Cerebellar cortex (tissue), 1 donor: ENCODE measurements around the gene R3HDML.
"Not testable (repeated sequence)": the region's sequence is repeated elsewhere in the genome, so short reads cannot be mapped to it uniquely, and the experiment has no call there.

Experiments used
- DNase-seq: peaks from one replicate; pipeline ENCODE4 v3.0.0-alpha.2; 2015; ENCODE audit warnings: low spot score

Gene R3HDML

DNA sequence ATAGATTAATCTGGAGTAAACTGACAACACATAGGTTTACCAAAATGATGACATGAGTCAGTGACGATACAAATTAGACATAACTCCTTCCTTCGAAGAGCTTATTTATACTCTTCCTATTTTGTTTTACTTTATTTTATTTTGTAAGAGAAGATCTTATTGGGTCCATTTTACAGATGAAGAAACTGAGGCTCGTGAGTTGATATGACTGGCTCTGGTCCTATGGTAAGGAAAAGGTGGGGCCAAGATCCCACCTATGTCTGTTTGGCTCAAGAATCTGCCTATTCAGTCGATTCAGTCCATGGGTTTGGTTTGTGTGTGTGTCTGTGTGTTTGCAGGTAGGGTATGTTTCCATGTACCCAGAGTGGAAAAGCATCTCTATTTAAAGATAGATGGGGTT is 8.4 kb upstream of the R3HDML start:
- no peak for DNase-seq

DNA sequence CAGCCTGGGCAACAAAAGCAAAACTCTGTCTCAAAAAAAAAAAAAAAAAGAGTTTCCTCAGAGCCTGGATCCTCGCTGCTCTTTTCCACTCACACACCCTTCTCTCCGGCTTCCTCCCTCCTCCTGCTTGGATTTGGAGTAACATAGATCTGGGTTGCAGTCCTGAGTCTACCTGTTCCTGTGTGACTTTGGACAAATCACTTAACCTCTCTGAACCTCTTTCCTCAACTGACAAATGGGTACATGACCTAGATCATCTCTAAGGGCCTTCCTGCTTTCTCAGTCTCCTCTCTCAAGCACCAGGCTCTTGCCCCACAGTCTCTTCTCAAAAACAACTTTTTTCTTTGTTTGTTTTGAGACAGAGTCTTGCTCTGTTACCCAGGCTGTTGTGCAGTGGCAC is 5.6 kb upstream of the R3HDML start:
- no peak for DNase-seq

DNA sequence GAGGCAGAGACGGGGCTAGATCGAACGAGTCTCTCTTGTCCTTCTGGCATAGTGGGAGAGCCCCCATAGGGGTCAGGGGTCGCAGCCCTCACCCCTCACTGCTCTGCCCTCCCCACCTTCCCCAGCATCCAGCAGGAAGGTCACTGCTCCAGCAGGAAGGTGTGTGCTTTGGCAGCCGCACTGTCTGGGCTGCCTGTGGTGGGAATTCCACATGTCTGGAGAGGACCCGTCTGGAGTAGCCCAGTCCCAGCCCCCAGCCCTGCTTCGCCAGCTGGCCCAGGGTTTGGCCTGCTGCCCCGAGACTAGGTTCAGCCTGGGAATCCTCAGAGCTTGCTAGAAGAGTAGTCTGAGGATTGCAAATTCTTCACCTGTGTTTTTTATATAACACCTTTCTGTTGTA is 2.5 kb upstream of the R3HDML start:
- no peak for DNase-seq

DNA sequence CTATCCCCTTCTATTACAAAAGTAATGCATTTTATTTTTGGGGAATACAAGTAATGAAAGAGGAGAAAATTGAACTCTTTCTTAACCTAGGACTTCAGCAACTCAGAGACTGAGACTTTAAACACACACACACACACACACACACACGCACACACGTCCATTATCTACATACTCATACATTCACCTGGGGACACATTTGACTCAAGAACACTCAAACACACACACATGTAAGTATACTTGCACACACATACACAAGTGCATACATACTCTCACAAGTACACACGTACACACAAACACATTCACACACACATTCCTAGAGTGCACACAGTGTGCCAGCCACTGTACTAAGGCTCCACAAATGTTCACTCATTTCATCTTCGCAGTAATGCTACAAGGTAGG is 2.1 kb upstream of the R3HDML start:
- DNase-seq = no peak

DNA sequence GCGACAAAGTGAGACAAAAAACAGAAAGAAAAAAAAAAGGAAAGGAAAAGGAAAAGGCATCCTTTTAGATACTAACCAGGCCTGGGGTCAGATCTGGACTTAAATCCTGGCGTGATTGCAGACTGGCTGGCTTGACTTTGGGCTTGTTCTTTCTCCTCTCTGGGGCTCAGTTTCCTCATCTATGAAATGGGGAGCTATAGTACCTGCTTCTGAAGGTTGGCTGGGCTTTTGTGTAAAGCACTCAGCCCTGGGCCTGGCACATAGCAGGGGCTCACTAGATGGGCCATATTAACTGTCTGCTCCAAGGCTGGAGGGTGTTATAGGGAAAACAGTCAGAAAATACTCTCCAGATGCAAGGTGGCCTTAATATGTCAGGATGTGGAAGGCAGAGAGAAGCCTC is 1.2 kb upstream of the R3HDML start:
- no peak for DNase-seq

DNA sequence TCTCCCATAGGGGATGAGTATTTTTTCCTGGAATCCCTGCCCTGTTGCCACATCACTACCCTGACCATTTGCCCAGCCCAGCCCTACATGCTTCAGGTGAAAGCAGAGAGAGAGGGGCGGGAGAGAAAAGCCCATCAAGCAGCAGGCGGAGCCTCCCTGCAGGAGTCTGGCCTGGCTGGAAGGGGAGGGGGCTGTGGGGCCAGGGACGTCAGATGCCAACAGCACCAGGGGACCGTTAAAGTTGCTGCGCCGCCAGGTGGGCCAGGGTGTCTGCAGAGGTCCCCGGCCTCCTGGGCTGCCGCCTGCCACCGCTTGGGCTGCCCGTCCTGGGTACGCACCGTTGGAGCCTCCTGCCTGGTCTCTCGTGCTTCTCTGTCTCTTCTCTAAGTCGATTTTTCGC is 757 bp upstream of the R3HDML start:
- DNase-seq = no peak

DNA sequence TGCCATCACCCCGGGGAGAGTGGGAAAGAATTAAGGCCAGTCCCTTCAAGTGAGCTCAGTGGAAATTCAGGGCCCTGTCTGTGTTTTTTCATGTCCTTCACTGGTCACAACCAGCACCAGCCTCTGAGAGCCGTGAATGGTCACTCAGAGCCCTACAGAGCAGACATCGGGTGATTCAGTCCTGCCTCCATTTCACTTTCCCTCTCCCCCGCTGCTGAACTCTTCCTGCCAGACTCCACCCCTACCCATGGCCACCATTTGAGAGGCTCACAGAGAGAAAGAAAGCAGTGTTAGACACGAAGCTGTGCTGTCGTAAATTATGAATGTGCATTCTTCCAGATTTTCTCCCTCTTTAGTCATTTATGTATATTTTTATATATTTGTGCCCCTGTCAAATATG is 5.4 kb downstream of the R3HDML start:
- DNase-seq = no peak

DNA sequence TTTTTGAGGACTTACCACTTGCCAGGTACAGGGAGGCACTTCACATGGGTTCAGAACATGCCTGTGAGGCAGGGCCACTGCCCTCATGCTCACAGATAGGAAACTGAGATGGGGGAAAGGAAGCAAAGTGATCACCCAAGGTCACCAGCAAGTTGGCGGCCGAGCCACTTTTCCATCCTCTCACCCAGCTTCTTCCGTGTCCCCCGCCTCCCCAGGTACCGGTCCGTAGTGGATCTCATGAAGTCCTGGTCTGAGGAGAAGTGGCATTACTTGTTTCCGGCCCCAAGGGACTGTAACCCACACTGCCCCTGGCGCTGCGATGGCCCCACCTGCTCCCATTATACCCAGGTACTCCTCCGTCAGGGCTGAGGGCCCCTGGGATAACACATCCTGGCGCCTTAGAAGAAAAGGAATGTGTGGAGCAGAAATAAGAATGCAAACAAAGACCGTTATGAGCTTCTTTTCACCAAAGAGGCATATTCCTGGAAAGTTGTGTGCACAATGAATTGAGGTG is 6.4 kb downstream of the R3HDML start:
- DNase-seq = no peak

DNA sequence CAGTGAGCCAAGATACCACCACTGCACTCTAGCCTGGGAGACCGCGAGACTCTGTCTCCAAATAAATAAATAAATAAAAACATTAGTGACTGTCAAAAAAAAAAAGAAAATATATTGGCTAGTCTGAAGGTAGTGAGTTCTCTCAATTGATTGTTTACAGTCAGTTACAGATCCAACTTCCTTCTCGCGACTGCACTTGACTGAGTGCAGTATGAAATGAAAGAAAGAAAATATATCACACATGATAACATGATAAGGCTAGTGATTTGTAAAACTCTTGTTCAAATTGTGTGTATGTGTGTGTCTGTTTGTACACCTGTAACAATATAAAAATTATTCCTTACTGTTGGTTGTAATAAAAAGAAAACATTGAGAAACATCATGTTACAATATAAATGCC is 7.9 kb downstream of the R3HDML start:
- DNase-seq = no peak

DNA sequence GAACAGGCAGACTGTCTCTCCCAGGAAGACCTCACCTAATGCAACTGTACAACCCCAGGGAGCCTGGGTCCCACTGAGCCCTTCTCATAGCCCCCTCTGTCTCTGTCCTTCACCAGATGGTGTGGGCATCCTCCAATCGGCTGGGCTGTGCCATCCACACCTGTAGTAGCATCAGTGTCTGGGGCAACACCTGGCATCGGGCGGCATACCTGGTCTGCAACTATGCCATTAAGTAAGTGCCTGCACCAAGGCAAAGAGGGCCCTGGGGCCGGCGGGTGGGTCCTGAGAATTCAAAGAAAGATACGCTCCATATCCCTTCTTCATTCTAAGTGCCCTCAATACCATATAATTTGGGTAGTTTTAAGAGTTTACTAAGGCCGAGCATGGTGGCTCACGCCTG is 8.3 kb downstream of the R3HDML start:
- no peak for DNase-seq

DNA sequence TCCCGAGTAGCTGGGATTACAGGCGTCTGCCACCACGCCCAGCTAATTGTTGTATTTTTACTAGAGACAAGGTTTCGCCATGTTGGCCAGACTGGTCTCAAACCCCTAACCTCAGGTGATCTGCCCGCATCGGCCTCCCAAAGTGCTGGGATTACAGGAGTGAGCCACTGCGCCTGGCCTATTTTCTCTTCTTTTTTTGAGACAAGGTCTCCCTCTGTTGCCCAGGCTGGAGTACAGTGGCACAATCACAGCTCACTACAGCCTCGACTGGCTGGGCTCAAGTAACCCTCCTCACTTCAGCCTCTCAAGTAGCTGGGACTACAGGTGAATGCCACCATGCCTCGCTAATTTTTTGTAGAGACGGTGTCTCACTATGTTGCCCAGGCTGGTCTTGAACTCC is 9.1 kb downstream of the R3HDML start:
- not testable (repeated sequence) for DNase-seq

DNA sequence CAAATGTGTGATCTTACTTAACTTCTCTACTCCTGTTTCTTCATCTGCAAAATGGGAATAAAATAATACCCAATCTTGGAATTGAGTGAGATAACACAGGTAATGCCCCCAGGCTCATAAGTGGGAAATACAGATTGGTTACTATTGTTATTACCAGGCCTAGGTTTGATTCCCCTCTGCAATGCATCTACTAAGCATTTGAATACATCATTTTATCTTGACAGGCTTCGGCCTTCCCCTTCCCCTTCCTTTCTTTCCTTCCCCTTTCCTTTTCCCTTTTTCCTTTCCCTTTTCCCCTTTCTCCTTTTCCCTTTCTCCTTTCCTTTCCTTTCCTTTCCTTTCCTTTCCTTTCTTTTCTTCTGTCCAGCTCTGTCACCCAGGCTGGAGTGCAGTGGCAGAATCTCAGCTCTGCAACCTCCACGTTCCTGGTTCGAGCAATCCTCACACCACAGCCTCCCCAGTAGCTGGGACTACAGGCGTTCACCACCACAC is 11.4 kb downstream of the R3HDML start:
- no peak for DNase-seq

DNA sequence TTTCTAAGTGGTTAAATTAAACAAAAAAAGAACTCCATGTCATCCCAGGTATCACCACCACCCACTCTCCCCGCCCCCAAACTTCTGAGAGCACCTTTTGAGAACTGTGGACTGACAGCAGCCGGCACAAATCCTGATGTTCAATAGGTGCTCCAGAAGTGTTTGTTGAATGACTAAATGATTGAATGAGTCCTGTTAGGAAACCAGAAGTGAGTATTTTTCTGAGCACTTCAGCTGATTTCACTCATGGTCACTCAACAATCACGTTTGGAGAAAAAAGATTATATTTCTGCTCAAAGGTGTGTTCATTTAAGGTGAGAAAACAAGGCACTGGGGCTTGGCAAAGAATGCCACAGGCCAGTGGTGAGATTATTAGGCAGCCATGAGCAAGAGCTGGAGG is 12.5 kb downstream of the R3HDML start:
- no peak for DNase-seq

DNA sequence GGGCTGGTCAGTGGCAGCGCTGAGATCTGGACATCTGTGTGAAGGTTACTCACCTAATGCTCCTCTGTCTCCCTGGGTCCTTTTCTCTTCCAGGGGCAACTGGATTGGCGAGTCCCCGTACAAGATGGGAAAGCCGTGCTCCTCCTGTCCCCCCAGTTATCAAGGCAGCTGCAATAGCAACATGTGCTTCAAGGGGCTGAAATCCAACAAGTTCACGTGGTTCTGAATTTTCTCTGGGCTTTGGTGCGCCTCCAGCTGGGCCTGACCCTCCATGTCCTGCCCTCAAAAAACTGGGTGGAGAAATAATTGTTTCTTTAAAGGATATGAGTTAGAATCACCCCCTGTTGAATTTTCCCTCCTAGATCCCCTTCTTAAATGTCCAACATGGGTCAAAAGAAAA is 13.7 kb downstream of the R3HDML start:
- DNase-seq = no peak

DNA sequence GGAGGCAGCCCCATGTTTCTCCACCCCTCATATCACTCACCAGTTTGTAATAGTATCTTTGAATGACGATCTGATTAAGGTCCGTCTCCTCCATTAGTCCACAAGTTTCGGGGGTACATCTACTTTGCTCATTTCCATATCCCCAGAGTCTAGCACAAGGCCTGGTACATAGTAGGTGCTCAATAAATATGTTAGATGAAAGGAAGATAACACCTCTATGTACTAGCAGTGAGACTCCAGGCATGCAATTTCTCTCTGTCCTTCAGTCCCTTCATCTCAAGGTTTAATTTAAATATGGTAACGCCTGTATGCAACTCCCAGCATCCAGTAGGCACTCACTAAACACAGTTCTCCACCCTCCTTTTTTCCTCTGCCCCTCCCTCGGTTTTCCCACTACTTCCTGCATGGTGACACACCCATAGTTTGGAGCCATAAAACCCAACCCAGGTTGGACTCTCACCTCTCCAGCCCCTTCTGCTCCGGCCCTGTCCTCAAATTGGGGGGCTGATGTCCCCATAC is 18.2 kb downstream of the R3HDML start:
- no peak for DNase-seq

DNA sequence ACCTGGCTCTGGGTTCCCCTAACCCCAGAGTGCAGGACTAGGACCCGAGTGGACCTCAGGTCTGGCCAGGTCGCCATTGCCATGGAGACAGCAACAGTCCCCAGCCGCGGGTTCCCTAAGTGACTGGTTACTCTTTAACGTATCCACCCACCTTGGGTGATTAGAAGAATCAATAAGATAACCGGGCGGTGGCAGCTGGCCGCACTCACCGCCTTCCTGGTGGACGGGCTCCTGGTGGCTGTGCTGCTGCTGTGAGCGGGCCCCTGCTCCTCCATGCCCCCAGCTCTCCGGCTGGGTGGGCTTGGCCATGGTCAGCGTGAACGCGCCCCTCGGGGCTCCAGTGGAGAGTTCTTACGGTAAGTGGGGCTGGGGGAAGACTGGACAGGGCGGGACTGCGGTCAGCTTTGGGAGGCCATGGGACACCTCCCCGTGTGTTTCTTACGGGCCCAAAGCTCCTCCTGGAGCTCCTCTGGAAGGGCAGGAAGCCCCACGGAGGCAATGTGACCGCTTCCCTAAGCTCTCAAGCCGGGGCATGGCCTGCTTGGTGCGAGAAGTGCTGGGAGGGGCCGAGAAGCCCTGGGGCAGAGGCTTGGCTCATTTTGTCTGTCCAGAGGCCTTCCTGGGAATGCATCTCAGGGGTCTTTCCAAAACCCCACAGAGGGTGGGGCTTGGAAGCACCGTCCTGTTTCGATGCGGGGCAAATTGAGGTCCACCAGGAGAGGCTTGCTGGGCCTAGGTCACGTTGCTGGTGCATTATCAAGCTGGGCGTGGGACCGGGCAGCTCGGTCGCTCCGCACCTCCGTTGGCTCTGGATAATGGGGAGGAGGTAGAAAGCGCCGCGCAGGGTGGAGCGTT is 18.9 kb downstream of the R3HDML start, which contains the start of gene HNF4A:
Gene HNF4A (plus strand): TSS at position 202 of the 855 bp plus-strand sequence. CDS start 106 bp downstream, at position 308.
- DNase-seq = no peak

DNA sequence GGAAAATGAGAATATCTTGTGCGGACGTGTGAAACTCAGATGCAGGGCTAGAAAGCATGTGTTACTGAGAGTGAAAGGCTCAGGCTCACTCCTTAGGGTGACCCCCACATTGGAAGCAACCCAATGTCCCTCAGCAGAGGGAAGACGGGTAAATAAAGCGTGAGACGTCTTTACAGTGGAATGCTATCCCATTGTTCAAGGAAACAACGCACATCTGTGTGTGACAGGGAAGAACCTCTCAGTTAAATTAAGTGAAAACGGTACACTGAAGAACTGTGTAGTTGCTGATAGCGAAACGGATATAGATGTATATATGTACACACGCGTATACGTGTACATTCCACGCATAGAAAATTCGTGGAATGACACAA is 19.5 kb downstream of the R3HDML start:
- no peak for DNase-seq

DNA sequence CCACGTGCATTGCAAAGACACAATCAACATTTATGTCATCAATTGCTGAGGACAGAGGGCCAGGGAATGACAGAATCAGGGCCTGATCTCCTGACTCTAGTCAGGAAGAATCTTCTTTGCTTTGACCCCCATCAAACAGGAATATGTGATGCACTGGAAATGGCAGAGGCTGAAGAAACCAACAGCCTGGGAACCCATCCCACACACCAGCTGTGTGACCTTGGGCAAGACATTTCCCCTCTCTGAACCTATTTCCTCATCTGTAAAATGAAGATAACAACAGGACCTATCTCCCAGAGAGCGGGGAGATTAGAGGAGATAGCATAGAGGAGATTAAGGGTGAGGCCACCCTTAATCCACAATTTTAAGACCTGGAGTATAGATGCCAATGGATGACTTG is 20.2 kb downstream of the R3HDML start:
- no peak for DNase-seq

DNA sequence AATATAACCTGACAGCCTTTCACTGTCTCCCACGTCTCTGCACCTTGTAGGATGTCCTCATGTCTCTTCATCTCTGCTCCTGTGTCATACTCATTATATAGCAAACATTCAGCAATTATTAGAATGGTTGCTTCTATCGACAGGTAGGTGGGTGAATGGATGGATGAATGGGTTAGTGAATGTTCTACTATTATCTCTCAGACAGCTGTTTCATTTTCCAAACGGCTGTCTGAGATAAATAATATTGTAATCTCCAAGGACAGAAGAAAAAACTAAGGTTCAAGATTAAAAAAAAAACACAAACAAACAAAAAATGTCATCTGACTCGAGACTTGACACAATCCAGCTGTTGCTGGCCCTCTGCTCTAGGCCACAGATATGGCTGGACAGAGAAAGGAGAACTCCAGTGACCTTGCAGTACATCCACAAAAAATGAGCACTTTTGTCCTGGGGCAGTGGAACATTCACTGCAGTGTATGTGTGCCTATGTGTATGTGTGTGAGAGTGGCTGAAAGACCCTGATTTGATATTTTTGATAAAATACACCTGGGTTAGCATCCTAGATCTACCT is 20.8 kb downstream of the R3HDML start:
- no peak for DNase-seq

DNA sequence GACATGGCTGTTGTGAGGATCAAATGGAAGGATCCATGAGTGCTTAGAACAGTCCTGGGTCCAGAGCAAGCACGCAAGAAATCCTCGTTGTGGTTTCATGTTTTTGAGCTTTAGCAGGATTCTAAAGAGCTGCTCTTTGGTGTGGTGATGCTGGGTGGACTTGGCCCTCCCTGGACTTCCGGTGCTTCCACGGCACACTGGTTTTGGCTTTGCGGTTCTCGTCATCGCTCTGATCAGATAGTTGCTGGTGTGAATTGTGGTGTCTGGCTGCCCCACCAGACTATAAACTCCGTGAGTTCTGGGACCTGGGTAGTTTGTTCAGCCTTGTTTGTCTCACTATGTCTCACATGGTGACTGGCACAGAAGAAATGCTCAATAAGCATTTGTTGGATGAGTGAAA is 21.9 kb downstream of the R3HDML start:
- DNase-seq = no peak

DNA sequence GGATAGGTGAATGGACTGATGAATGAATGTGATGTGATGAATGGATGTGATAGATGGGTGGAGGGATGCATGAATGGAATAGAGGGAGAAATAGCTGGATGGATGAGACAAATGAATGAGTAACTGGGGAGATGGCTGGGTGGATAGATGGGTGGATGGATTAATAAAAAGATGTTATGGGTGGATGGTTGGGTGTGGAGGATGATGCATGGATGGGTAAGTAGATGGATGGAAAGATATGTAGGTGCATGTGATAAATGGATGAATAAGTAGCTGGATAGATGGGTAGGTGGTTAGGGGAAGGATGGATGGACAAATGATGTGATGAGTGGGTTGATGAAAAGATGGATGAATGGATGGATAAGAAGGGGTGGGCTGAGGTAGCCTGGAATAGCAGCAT is 23.4 kb downstream of the R3HDML start:
- DNase-seq = no peak

DNA sequence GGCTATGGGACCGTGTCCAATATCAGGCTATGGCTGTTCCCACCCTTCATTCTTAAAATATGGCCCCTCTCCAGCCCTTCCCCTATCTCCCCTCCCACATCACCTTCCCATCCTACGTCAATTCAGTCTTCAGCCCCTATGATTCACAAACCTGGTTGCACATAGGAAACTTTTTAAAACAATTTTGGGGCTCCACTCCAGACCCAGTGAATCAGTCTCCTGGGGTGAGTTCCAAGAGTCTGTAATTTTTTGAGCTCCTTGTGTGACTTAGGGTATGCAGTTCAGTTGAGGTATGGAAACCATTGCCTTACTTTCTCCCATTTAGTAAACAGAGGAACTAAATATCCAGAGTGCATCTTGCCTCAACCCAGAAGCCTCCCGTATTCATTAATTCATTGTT is 24.2 kb downstream of the R3HDML start:
- no peak for DNase-seq

DNA sequence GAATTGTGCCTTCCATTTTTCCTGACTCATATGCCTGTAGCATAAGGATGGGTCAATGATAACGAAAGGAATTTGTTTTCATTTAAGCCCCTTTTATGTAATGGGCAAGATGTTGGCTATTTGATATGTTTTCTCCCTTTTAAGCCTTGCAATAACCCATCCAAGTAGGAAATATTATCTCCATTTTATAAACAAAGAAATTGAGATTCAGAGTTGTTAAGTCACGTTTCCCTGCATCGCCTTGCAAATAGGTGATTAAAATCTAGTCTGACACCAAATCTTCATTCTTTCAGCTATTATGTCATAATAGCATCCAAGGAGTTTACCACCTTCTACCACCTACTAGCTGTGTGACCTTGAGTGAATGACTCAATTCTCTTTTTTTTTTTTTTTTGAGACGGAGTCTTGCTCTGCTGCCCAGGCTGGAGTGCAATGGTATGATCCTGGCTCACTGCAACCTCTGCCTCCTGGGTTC is 25.7 kb downstream of the R3HDML start:
- DNase-seq = no peak
